HG02885 (cell line): ENCODE measurements around the gene NR2C2.
A peak's percentile ranks its signal among the peaks of the same experiment; 100 is the strongest.

Experiments
- ATAC-seq: cut with Tn5 transposase; IDR thresholded peaks from one replicate; pipeline ENCODE4 v1.9.1; 2021; ENCODE audit warnings: mild to moderate bottlenecking; ENCODE audit not compliant: unreplicated experiment, poor library complexity

NR2C2 gene

GRCh38 chr3:14921034-14921616, 26.3 kb upstream of the NR2C2 start:
- peak; percentile 79 for ATAC-seq

- ATAC-seq, result no peak
Observed at GRCh38 chr3:14921811-14922705, 25.3 kb upstream of the NR2C2 start.

GRCh38 chr3:14922863-14923262, 24.5 kb upstream of the NR2C2 start:
- no peak for ATAC-seq

GRCh38 chr3:14923476-14923875, 23.9 kb upstream of the NR2C2 start:
- ATAC-seq, result no peak

GRCh38 chr3:14925729-14926591, 21.4 kb upstream of the NR2C2 start:
- no peak for ATAC-seq

- ATAC-seq, result no peak
Observed at GRCh38 chr3:14926592-14926991, 20.8 kb upstream of the NR2C2 start.

- no peak for ATAC-seq
Observed at GRCh38 chr3:14927308-14927707, 20.1 kb upstream of the NR2C2 start.

- ATAC-seq, result no peak
Observed at GRCh38 chr3:14929310-14930074, 17.9 kb upstream of the NR2C2 start.

GRCh38 chr3:14933820-14934425, 13.5 kb upstream of the NR2C2 start:
- ATAC-seq, result no peak

- no peak for ATAC-seq
Observed at GRCh38 chr3:14935592-14936345, 11.6 kb upstream of the NR2C2 start.

- no peak for ATAC-seq
Observed at GRCh38 chr3:14938954-14939353, 8.4 kb upstream of the NR2C2 start.

- no peak for ATAC-seq
Observed at GRCh38 chr3:14941871-14942270, 5.5 kb upstream of the NR2C2 start.

- ATAC-seq, result no peak
Observed at GRCh38 chr3:14943042-14943441, 4.3 kb upstream of the NR2C2 start.

- ATAC-seq, result no peak
Observed at GRCh38 chr3:14946236-14946635, 1.1 kb upstream of the NR2C2 start.

GRCh38 chr3:14946739-14947099, 664 bp upstream of the NR2C2 start:
- no peak for ATAC-seq

GRCh38 chr3:14947886-14948608, 664 bp downstream of the NR2C2 start:
- peak; percentile 86 for ATAC-seq

GRCh38 chr3:14948609-14949038, 1.2 kb downstream of the NR2C2 start:
- no peak for ATAC-seq

GRCh38 chr3:14949126-14949525, 1.7 kb downstream of the NR2C2 start:
- ATAC-seq, result no peak
